Naive thymus-derived CD4-positive, alpha-beta T cell (primary cell): ENCODE data around the gene C22orf39. TPM values are rescaled to one million over a fixed set of nuclear protein-coding genes. Genes with fewer than 3 reads are reported as not detected.

ENCODE experiments used
- ATAC-seq: fragments of 150-1000 bp; cut with Tn5 transposase; 2 replicates; pipeline ENCODE4 v1.10.0; 2021; ENCODE audit warnings: mild to moderate bottlenecking, moderate library complexity
- CTCF ChIA-PET: fragments of 350-600 bp; sonication (Branson Sonifier 250); formaldehyde crosslinking; loops from one replicate; lab custom pipeline; 2021; ENCODE audit warnings: antibody characterized with exemption; lab: Charles Lee
- POLR2A ChIA-PET: fragments of 350-600 bp; sonication (Branson Sonifier 250); formaldehyde crosslinking; loops from one replicate; lab custom pipeline; 2021; ENCODE audit warnings: antibody characterized with exemption, inconsistent platforms; lab: Charles Lee
- DNase-seq, 9 donors: peaks; one replicate each; pipeline versions ENCODE4 v3.0.0 to v3.0.0-alpha.2; 2020 to 2022; ENCODE audit warnings: mixed read lengths in 1 of 9
- H3K27ac ChIP-seq: one replicate; pipeline ENCODE4 v1.7.0; 2013; ENCODE audit warnings: mild to moderate bottlenecking, low read depth, low read length, moderate library complexity
- H3K27me3 ChIP-seq, 2 donors: one replicate each; pipeline ENCODE4 v1.7.0; 2013; ENCODE audit warnings: low read length in 2 of 2, mild to moderate bottlenecking in 2 of 2, moderate library complexity in 2 of 2; ENCODE audit not compliant: control insufficient read depth in 2 of 2, insufficient read depth in 2 of 2
- H3K36me3 ChIP-seq, 3 experiments: 1 replicate in 2 of 3; 2 replicates in 1 of 3; pipeline ENCODE4 v1.7.0; 2013; ENCODE audit warnings: low read length in 3 of 3, mild to moderate bottlenecking in 3 of 3, moderate library complexity in 1 of 3; ENCODE audit not compliant: insufficient read depth in 3 of 3, control insufficient read depth in 2 of 3
- H3K4me1 ChIP-seq, 2 donors: one replicate each; pipeline ENCODE4 v1.7.0; 2013; ENCODE audit warnings: low read length in 2 of 2, mild to moderate bottlenecking in 2 of 2, moderate library complexity in 1 of 2; ENCODE audit not compliant: control insufficient read depth in 2 of 2, insufficient read depth in 2 of 2
- H3K4me3 ChIP-seq: 2 replicates; pipeline ENCODE4 v1.7.0; 2013; ENCODE audit warnings: mild to moderate bottlenecking, low read length
- H3K9me3 ChIP-seq, 3 experiments: 1 replicate in 2 of 3; 2 replicates in 1 of 3; pipeline ENCODE4 v1.7.0; 2013; ENCODE audit warnings: low read length in 3 of 3; ENCODE audit not compliant: control insufficient read depth in 2 of 3
- H3K27ac Mint-ChIP-seq, 9 donors: one replicate each; pipeline ENCODE4 v1.8.0; 2020 to 2022; ENCODE audit warnings: mixed read lengths in 9 of 9, mild to moderate bottlenecking in 8 of 9, moderate library complexity in 5 of 9, inconsistent platforms in 2 of 9
- H3K27me3 Mint-ChIP-seq, 5 donors: one replicate each; pipeline ENCODE4 v1.8.0; 2021 to 2022; ENCODE audit warnings: mixed read lengths in 5 of 5, mild to moderate bottlenecking in 1 of 5
- H3K36me3 Mint-ChIP-seq, 5 donors: one replicate each; pipeline ENCODE4 v1.8.0; 2020 to 2022; ENCODE audit warnings: mixed read lengths in 5 of 5, mild to moderate bottlenecking in 3 of 5, inconsistent platforms in 1 of 5
- H3K4me1 Mint-ChIP-seq, 7 donors: one replicate each; pipeline ENCODE4 v1.8.0; 2020 to 2022; ENCODE audit warnings: mixed read lengths in 7 of 7, mild to moderate bottlenecking in 3 of 7, inconsistent platforms in 1 of 7
- H3K4me3 Mint-ChIP-seq, 10 donors: one replicate each; pipeline ENCODE4 v1.8.0; 2020 to 2022; ENCODE audit warnings: mild to moderate bottlenecking in 10 of 10, mixed read lengths in 10 of 10, moderate library complexity in 6 of 10, inconsistent platforms in 2 of 10
- H3K9me3 Mint-ChIP-seq, 11 donors: one replicate each; pipeline ENCODE4 v1.8.0; 2020 to 2022; ENCODE audit warnings: mixed read lengths in 11 of 11, mild to moderate bottlenecking in 4 of 11, inconsistent platforms in 1 of 11, moderate library complexity in 1 of 11
- intact Hi-C, 2 donors: fragments of 100-400 bp; cut with micrococcal nuclease; formaldehyde crosslinking; loops; one replicate each; pipeline ENCODE4 v1.15.1; 2023
- polyA plus RNA-seq, 2 donors: library from polyadenylated mRNA; unstranded; fragments of 300-500 nt; fragmentation: Illumina TruSeq; gene quantifications; one replicate each; pipeline ENCODE4 v1.2.3, GENCODE V29; 2021
- total RNA-seq, 6 experiments: library from RNA in 5 of 6; stranded (reverse) in 5 of 6; gene quantifications; 1 replicate in 5 of 6; 2 replicates in 1 of 6; pipeline ENCODE4 v1.2.3 and lab custom pipeline; 2021 to 2026

Gene C22orf39
- total and polyA plus RNA-seq, 7 experiments from 2014 or later: 34.2 to 58.0 (median 43.4) TPM

DNA sequence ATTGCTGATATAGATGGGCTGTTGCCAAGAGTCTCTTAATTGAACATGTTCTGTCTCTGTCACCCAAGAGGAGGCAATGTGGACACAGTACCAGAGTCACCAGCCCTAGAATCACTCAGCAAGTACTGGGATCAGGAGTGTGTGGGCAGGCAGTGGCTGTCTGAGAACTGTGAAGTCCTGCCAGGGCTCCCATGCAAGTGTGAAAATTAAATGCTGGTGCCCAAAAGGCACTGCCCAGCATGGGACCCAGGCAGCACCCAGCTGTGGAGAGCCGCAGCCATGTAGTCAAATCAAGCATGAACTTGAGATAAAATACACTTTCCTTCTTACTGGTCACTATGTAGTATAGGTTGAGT is 35.8 kb downstream of the C22orf39 start:
- intact Hi-C loops: no loop called here
- Mint-ChIP-seq H3K4me1 (peaks cover 6 to 37% (median 26%) of the 10 kb centered on the region in 7 donors), H3K4me3 (no peak overlapping the region), H3K27ac (peak overlapping the region in 1 of 9 donors; percentile 0), H3K36me3 (peaks cover 0 to 32% (median 11%) of the 10 kb centered on the region in 5 donors), H3K9me3 (no peaks in the 10 kb centered on the region), H3K27me3 (no peaks in the 10 kb centered on the region)
- Histone ChIP-seq H3K27ac (no peak overlapping the region), H3K9me3 (no peaks in the 10 kb centered on the region), H3K4me3 (no peak overlapping the region), H3K27me3 (no peaks in the 10 kb centered on the region), H3K36me3 (peaks cover 3 to 43% (median 20%) of the 10 kb centered on the region in 3 experiments), H3K4me1 (no peaks in the 10 kb centered on the region)
- DNase-seq (no peak), ATAC-seq (no peak)
- POLR2A ChIA-PET: no interaction called here
- CTCF ChIA-PET: interaction anchor here (0.6 kb wide), 1 partner anchor 8 kb away, joined by 3 read pairs; no protein-coding TSS in a partner anchor

DNA sequence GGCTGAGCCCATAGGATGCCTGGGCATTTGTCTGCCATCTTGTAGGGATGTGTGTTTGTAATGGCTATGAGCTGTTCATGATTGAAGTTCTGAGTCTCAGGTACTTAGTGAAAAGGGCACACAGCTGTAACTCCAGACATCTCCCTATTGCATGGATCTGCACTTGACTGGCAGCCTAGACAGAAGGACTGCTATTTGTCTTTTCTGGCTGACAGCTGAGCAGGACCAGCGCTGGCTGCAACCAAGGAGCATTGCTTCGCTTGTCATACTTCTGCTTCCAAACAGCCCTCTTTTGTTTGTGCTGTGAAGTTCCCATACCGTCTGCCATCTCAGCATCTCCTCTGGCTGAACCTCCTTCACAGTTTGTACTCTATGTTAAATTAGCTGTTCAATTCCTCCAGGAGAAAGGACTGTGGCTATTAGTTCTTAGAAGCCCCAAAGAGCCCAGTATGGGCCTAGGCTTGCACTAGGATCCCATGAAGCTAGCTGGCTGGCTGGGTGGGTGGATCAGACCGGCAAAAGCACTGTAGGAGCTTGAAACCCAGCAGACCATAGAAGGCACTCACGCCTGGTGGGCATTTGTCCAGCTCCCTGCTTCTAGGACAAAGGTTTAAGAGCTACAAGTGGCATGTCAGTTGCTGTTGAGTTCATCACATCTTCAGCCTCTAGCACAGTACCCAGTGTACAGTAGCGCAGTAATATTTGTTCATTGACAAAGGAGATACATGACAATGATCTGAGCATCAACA is 36.4 kb downstream of the C22orf39 start:
- Mint-ChIP-seq H3K9me3 (no peaks in the 10 kb centered on the region), H3K4me3 (no peak overlapping the region), H3K4me1 (peaks cover 6 to 37% (median 26%) of the 10 kb centered on the region in 7 donors), H3K36me3 (peaks cover 0 to 36% (median 12%) of the 10 kb centered on the region in 5 donors), H3K27ac (peak overlapping the region in 1 of 9 donors; percentile 25), H3K27me3 (no peaks in the 10 kb centered on the region)
- intact Hi-C loops: no loop called here
- H3K27ac ChIP-seq: no peak overlapping the region
- peaks cover 3 to 48% (median 20%) of the 10 kb centered on the region in 3 experiments for H3K36me3 ChIP-seq
- ATAC-seq: no peak
- H3K9me3 ChIP-seq: no peaks in the 10 kb centered on the region
- POLR2A ChIA-PET: no interaction called here
- no peak overlapping the region for H3K4me3 ChIP-seq
- no peaks in the 10 kb centered on the region for H3K27me3 ChIP-seq
- DNase-seq: no peak
- CTCF ChIA-PET: no interaction called here
- H3K4me1 ChIP-seq: no peaks in the 10 kb centered on the region

DNA sequence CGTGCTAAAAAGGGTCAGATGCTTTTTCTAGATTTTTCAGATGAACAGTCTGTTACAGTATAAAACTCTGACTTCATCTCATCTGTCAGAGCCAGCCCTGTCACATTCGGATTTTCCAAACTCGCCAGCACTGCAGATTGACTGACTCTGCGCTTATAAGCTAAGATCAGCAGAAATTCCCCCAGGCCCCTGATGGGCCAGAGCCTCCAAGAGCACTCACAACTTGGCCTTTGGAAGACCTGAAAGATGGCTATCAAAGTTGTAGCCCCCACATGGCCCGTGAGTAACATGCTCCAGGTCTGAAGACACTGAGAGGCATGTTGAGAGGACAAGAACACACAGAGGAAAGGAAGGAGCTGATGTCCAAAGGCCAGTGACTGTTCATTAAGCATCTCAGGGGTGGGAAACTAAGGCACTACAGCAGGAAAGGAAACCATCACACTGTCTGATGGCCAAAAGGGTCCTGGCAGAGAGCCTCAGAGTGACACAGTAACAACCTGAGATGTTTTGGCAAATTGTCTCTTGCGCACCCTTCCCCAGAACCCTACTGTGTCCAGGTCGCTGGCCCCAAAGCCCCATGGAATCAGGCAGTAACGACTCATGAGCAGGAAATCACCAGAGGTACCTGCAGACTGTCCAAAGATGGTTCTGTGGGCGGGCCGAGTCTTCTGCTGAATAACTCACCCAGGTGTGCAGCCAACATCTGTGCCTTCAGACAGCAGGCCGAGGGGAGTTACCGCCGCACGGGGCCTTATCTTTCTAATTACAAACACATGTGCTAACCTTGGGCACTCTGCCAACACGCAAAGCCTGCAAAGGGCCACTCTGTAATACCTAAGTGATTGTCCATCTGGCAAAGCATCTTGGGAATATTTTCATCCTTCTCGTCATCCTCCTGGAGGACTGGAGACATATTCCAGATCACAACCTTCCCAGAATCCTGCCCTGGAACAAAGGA is 39.6 kb downstream of the C22orf39 start:
- no peak for ATAC-seq
- no peaks in the 10 kb centered on the region for H3K9me3 Mint-ChIP-seq
- Histone ChIP-seq H3K9me3 (no peaks in the 10 kb centered on the region), H3K4me3 (no peak overlapping the region), H3K4me1 (no peaks in the 10 kb centered on the region), H3K27me3 (no peaks in the 10 kb centered on the region), H3K36me3 (peaks cover 7 to 69% (median 36%) of the 10 kb centered on the region in 3 experiments), H3K27ac (no peak overlapping the region)
- intact Hi-C loops: no loop called here
- H3K4me1 Mint-ChIP-seq: peaks cover 5 to 17% (median 14%) of the 10 kb centered on the region in 7 donors
- ChIA-PET POLR2A (interaction anchor here (0.5 kb wide), 1 partner anchor 26 kb away, joined by 4 read pairs; no protein-coding TSS in a partner anchor), CTCF (no interaction called here)
- no peak for DNase-seq
- H3K36me3 Mint-ChIP-seq: peaks cover 0 to 55% (median 12%) of the 10 kb centered on the region in 5 donors
- peak overlapping the region in 1 of 9 donors; percentile 17 for H3K27ac Mint-ChIP-seq
- no peak overlapping the region for H3K4me3 Mint-ChIP-seq
- H3K27me3 Mint-ChIP-seq: no peaks in the 10 kb centered on the region

DNA sequence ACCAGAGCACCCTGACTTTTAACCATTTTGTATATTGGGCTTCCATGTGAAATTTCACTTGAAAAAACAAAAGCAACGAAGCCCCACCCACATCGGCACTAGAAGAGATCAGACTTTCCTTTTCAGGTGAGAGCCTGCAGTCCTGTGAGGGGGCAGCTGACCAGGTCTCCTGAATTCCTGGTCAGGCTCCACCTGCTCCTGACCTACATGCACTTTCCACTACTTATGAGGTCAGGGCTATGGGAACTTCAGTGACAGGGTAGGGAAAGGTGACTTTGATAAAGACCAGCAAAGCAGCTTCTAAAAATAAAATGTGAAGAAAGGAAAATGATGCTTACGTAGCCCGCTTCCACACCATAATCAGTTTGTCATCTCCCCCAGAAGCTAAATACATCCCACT is 40.7 kb downstream of the C22orf39 start:
- Histone ChIP-seq H3K27ac (no peak overlapping the region), H3K4me3 (no peak overlapping the region), H3K27me3 (no peaks in the 10 kb centered on the region), H3K9me3 (no peaks in the 10 kb centered on the region), H3K4me1 (no peaks in the 10 kb centered on the region), H3K36me3 (peaks cover 7 to 69% (median 36%) of the 10 kb centered on the region in 3 experiments)
- Mint-ChIP-seq H3K4me3 (no peak overlapping the region), H3K4me1 (peaks cover 0 to 8% (median 5%) of the 10 kb centered on the region in 7 donors), H3K27me3 (no peaks in the 10 kb centered on the region), H3K9me3 (no peaks in the 10 kb centered on the region), H3K36me3 (peaks cover 3 to 55% (median 15%) of the 10 kb centered on the region in 5 donors), H3K27ac (peak overlapping the region in 2 of 9 donors; percentile 15 to 21)
- ATAC-seq (no peak), DNase-seq (no peak)
- intact Hi-C loops: no loop called here
- POLR2A ChIA-PET: interaction anchor here (0.7 kb wide), 1 partner anchor 55 kb away, joined by 3 read pairs; no protein-coding TSS in a partner anchor
- CTCF ChIA-PET: no interaction called here

DNA sequence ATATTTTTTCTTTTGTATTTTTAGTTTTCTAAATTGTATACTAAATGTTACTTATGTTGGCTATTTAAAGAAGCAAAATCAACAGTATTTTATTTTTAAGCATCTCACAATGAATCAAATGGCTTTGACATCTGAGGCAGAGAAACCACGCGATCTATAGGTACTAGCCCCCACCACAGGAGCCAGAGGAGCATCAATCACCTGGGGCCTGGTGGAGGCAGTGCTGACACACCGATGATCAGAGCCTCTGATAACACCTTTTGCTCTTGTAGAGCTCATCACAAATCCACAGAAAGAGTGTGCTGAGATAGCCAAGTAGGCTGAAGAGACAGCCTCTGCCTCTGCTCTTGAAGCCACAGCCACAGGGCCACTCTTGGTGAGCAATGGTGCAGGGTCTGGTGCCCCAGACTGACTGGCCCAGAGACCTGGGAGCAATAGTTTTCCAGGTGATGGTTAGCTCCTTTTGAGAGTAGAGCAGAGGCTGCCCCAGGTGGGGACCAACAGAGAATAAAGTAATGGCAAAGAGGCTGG is 41.2 kb downstream of the C22orf39 start:
- intact Hi-C loops: no loop called here
- Mint-ChIP-seq H3K27me3 (no peaks in the 10 kb centered on the region), H3K9me3 (no peaks in the 10 kb centered on the region), H3K4me3 (no peak overlapping the region), H3K4me1 (peaks cover 0 to 5% (median 1%) of the 10 kb centered on the region in 7 donors), H3K36me3 (peaks cover 5 to 60% (median 19%) of the 10 kb centered on the region in 5 donors), H3K27ac (no peak overlapping the region)
- Histone ChIP-seq H3K27me3 (no peaks in the 10 kb centered on the region), H3K4me3 (no peak overlapping the region), H3K36me3 (peaks cover 7 to 69% (median 36%) of the 10 kb centered on the region in 3 experiments), H3K27ac (no peak overlapping the region), H3K9me3 (no peaks in the 10 kb centered on the region), H3K4me1 (no peaks in the 10 kb centered on the region)
- DNase-seq (no peak), ATAC-seq (no peak)
- ChIA-PET POLR2A (interaction anchor here (0.7 kb wide), 1 partner anchor 56 kb away, joined by 3 read pairs; no protein-coding TSS in a partner anchor), CTCF (interaction anchor here (0.6 kb wide), 1 partner anchor 459 kb away, joined by 3 read pairs; no protein-coding TSS in a partner anchor)

DNA sequence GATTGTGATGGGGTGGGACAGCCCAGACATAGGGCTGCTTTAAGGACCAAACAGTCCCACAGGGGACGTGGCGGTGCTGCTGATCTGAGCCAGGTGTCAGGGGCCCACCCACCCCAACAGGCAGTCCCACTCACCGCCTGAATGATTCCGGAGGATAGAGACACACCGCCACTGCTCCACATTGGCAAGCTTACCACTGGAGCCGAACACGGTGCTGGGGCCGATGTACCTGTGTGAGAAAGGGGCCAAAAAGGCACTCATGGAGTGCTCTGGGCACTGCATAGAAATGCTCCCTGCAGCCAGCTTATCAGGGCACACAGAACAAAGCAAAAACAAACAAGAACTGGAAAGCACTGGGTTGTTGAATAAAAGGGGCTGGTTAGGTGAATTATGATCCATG is 41.9 kb downstream of the C22orf39 start:
- H3K36me3 Mint-ChIP-seq: peaks cover 9 to 66% (median 26%) of the 10 kb centered on the region in 5 donors
- H3K4me1 Mint-ChIP-seq: peaks cover 0 to 5% (median 2%) of the 10 kb centered on the region in 7 donors
- Histone ChIP-seq H3K9me3 (no peaks in the 10 kb centered on the region), H3K4me3 (no peak overlapping the region), H3K27me3 (no peaks in the 10 kb centered on the region), H3K36me3 (peaks cover 7 to 63% (median 36%) of the 10 kb centered on the region in 3 experiments), H3K27ac (no peak overlapping the region), H3K4me1 (no peaks in the 10 kb centered on the region)
- no peak for DNase-seq
- peak overlapping the region in 1 of 9 donors; percentile 32 for H3K27ac Mint-ChIP-seq
- no peak overlapping the region for H3K4me3 Mint-ChIP-seq
- ChIA-PET CTCF (no interaction called here), POLR2A (no interaction called here)
- intact Hi-C loops: no loop called here
- H3K9me3 Mint-ChIP-seq: no peaks in the 10 kb centered on the region
- ATAC-seq: no peak
- no peaks in the 10 kb centered on the region for H3K27me3 Mint-ChIP-seq
